CD8-positive, alpha-beta memory T cell (primary cell): ENCODE results near the gene CHRNA4. TPM values are rescaled to one million over a fixed set of nuclear protein-coding genes. Genes with fewer than 3 reads are reported as not detected.

Experiments
- CTCF ChIA-PET: fragments of 350-600 bp; sonication (Branson Sonifier 250); formaldehyde crosslinking; loops from one replicate; lab custom pipeline; 2021; ENCODE audit warnings: antibody characterized with exemption; lab: Charles Lee
- POLR2A ChIA-PET: fragments of 350-600 bp; sonication (Branson Sonifier 250); formaldehyde crosslinking; loops from one replicate; lab custom pipeline; 2021; ENCODE audit warnings: antibody characterized with exemption; lab: Charles Lee
- DNase-seq, 5 donors: peaks; one replicate each; pipeline versions ENCODE4 v3.0.0 to v3.0.0-alpha.2; 2020 to 2022; ENCODE audit warnings: mixed read lengths in 1 of 5
- H3K27ac ChIP-seq: one replicate; pipeline ENCODE4 v1.7.0; 2013; ENCODE audit warnings: low read depth, mild to moderate bottlenecking, low read length, moderate library complexity
- H3K27me3 ChIP-seq: 2 replicates; pipeline ENCODE4 v1.7.0; 2013; ENCODE audit warnings: low read length, mild to moderate bottlenecking; ENCODE audit not compliant: insufficient read depth, poor library complexity, severe bottlenecking
- H3K36me3 ChIP-seq: 2 replicates; pipeline ENCODE4 v1.7.0; 2013; ENCODE audit warnings: mild to moderate bottlenecking, low read length, moderate library complexity; ENCODE audit not compliant: insufficient read depth
- H3K4me1 ChIP-seq: 2 replicates; pipeline ENCODE4 v1.7.0; 2013; ENCODE audit warnings: mild to moderate bottlenecking, low read length, moderate library complexity; ENCODE audit not compliant: insufficient read depth
- H3K4me3 ChIP-seq: 2 replicates; pipeline ENCODE4 v1.7.0; 2013; ENCODE audit warnings: mild to moderate bottlenecking, low read length
- H3K9me3 ChIP-seq: 2 replicates; pipeline ENCODE4 v1.7.0; 2013; ENCODE audit warnings: mild to moderate bottlenecking, low read length
- H3K27ac Mint-ChIP-seq, 8 donors: one replicate each; pipeline ENCODE4 v1.8.0; 2020 to 2021; ENCODE audit warnings: mixed read lengths in 8 of 8, mild to moderate bottlenecking in 6 of 8, inconsistent platforms in 3 of 8, moderate library complexity in 3 of 8
- H3K27me3 Mint-ChIP-seq, 2 donors: one replicate each; pipeline ENCODE4 v1.8.0; 2020 to 2021; ENCODE audit warnings: mixed read lengths in 2 of 2, mild to moderate bottlenecking in 1 of 2, moderate library complexity in 1 of 2
- H3K36me3 Mint-ChIP-seq, 3 donors: one replicate each; pipeline ENCODE4 v1.8.0; 2020 to 2021; ENCODE audit warnings: mixed read lengths in 3 of 3, inconsistent platforms in 1 of 3, mild to moderate bottlenecking in 1 of 3
- H3K4me1 Mint-ChIP-seq, 3 donors: one replicate each; pipeline ENCODE4 v1.8.0; 2020 to 2021; ENCODE audit warnings: mixed read lengths in 3 of 3, inconsistent platforms in 1 of 3, mild to moderate bottlenecking in 1 of 3
- H3K4me3 Mint-ChIP-seq, 7 donors: one replicate each; pipeline ENCODE4 v1.8.0; 2020 to 2021; ENCODE audit warnings: mixed read lengths in 7 of 7, mild to moderate bottlenecking in 6 of 7, moderate library complexity in 4 of 7, inconsistent platforms in 2 of 7
- H3K9me3 Mint-ChIP-seq, 5 donors: one replicate each; pipeline ENCODE4 v1.8.0; 2020 to 2022; ENCODE audit warnings: mixed read lengths in 5 of 5, mild to moderate bottlenecking in 3 of 5, moderate library complexity in 2 of 5, inconsistent platforms in 1 of 5
- polyA plus RNA-seq: library from polyadenylated mRNA; unstranded; fragments of 300-500 nt; fragmentation: Illumina TruSeq; gene quantifications from one replicate; pipeline ENCODE4 v1.2.3, GENCODE V29; 2021
- total RNA-seq, 2 experiments: library from RNA; stranded (reverse); gene quantifications; one replicate each; pipeline ENCODE4 v1.2.3, GENCODE V29; 2021

The CHRNA4 gene
- total and polyA plus RNA-seq, 3 experiments from 2014 or later = not detected

DNA sequence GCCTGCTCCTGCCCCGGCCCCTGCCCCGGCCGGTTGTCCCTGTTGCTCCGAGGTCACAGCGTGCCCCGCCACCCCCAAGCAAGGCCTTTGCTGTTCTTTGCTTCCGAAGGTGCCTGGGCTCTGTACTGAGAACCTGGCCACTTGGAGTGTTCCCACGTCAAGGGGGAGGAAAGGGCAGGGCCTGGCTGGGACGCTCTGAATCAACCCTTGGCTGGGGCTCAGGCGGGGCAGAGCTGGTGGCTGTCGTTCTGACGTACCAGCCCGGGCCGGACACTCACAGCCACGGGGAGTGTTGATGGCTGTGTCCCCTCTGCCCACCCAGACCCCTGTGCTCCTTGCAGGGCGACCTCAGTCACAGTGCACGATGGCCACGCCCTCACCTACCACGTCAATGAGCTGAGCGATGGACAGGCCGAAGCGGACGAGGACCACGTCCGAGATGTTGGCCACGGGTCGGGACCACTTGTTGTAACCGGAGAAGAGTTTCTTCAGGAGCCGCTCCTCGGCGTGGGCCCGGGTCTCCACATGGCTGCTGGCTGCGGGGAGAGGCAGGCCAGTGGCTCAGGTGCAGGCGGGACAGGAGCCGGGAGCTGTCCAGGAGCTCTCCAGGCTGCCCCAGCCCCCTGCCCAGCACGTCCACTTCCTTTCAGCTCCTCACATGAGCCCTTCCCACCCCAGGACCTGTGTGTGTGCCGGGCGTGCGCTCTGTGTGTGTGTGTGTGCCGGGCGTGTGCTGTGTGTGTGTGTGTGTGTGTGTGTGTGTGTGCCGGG is 1.8 kb downstream of the CHRNA4 start:
- no peaks in the 10 kb centered on the region for H3K36me3 ChIP-seq
- H3K27me3 ChIP-seq = no peaks in the 10 kb centered on the region
- Mint-ChIP-seq H3K4me3 (no peak overlapping the region), H3K4me1 (peaks cover 0 to 7% (median 1%) of the 10 kb centered on the region in 3 donors), H3K27ac (peak overlapping the region in 1 of 8 donors; percentile 83), H3K36me3 (no peaks in the 10 kb centered on the region), H3K27me3 (peaks cover 9 to 16% of the 10 kb centered on the region in 2 donors), H3K9me3 (no peaks in the 10 kb centered on the region)
- H3K4me1 ChIP-seq = no peaks in the 10 kb centered on the region
- CTCF ChIA-PET = no interaction called here
- H3K9me3 ChIP-seq = no peaks in the 10 kb centered on the region
- no peak overlapping the region for H3K27ac ChIP-seq
- H3K4me3 ChIP-seq = no peak overlapping the region
- no peak for DNase-seq
- POLR2A ChIA-PET = no interaction called here

GRCh38 chr20:63357921-63358905 is 2.9 kb downstream of the CHRNA4 start:
- DNase-seq = no peak
- CTCF ChIA-PET = no interaction called here
- Histone ChIP-seq H3K4me1 (no peaks in the 10 kb centered on the region), H3K27me3 (no peaks in the 10 kb centered on the region), H3K27ac (no peak overlapping the region), H3K9me3 (no peaks in the 10 kb centered on the region), H3K36me3 (no peaks in the 10 kb centered on the region), H3K4me3 (no peak overlapping the region)
- no peak overlapping the region for H3K4me3 Mint-ChIP-seq
- no peaks in the 10 kb centered on the region for H3K36me3 Mint-ChIP-seq
- H3K27me3 Mint-ChIP-seq = peaks cover 9 to 16% of the 10 kb centered on the region in 2 donors
- H3K4me1 Mint-ChIP-seq = peaks cover 0 to 7% (median 1%) of the 10 kb centered on the region in 3 donors
- no peaks in the 10 kb centered on the region for H3K9me3 Mint-ChIP-seq
- POLR2A ChIA-PET = no interaction called here
- no peak overlapping the region for H3K27ac Mint-ChIP-seq

- ChIA-PET CTCF (no interaction called here), POLR2A (no interaction called here)
- Histone ChIP-seq H3K36me3 (no peaks in the 10 kb centered on the region), H3K27ac (no peak overlapping the region), H3K4me3 (no peak overlapping the region), H3K4me1 (no peaks in the 10 kb centered on the region), H3K9me3 (no peaks in the 10 kb centered on the region), H3K27me3 (no peaks in the 10 kb centered on the region)
- Mint-ChIP-seq H3K27ac (no peak overlapping the region), H3K9me3 (no peaks in the 10 kb centered on the region), H3K27me3 (peaks cover 8 to 9% of the 10 kb centered on the region in 2 donors), H3K4me3 (no peak overlapping the region), H3K36me3 (no peaks in the 10 kb centered on the region), H3K4me1 (no peaks in the 10 kb centered on the region)
- no peak for DNase-seq
Measured at GRCh38 chr20:63356931-63357879, 3.9 kb downstream of the CHRNA4 start.

- Histone ChIP-seq H3K9me3 (no peaks in the 10 kb centered on the region), H3K27me3 (no peaks in the 10 kb centered on the region), H3K27ac (no peak overlapping the region), H3K4me3 (no peak overlapping the region), H3K4me1 (no peaks in the 10 kb centered on the region), H3K36me3 (no peaks in the 10 kb centered on the region)
- CTCF ChIA-PET = no interaction called here
- Mint-ChIP-seq H3K4me1 (no peaks in the 10 kb centered on the region), H3K36me3 (no peaks in the 10 kb centered on the region), H3K9me3 (no peaks in the 10 kb centered on the region), H3K27ac (no peak overlapping the region), H3K4me3 (no peak overlapping the region), H3K27me3 (peaks cover 8 to 9% of the 10 kb centered on the region in 2 donors)
- POLR2A ChIA-PET = no interaction called here
- DNase-seq = no peak
Measured at GRCh38 chr20:63356511-63356910, 4.6 kb downstream of the CHRNA4 start.

DNA sequence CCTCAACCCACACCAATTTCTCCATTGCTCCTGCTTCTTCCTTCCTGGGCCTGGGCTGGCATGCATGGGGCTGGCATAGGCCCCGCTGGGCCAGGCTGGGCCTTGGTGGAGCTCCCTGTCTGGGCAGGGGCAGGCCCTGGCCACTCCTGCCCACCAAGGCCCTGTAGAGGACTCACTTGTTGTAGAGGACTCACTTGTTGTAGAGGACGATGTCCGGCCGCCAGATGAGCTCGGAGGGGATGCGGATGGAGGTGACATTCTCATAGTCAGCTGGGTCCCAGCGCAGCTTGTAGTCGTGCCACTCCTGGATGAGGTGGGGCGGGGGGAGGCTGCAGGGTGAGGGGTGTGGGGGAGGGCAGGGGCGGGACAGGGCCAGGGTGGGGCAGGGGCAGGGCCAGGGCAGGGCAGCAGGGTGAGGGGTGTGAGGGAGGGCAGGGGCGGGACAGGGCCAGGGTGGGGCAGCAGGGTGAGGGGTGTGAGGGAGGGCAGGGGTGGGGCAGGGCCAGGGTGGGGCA is 5.3 kb downstream of the CHRNA4 start:
- no peak overlapping the region for H3K27ac Mint-ChIP-seq
- H3K4me1 Mint-ChIP-seq = no peaks in the 10 kb centered on the region
- Histone ChIP-seq H3K9me3 (no peaks in the 10 kb centered on the region), H3K27me3 (no peaks in the 10 kb centered on the region), H3K4me3 (no peak overlapping the region), H3K4me1 (no peaks in the 10 kb centered on the region), H3K36me3 (no peaks in the 10 kb centered on the region), H3K27ac (no peak overlapping the region)
- peaks cover 8 to 9% of the 10 kb centered on the region in 2 donors for H3K27me3 Mint-ChIP-seq
- H3K36me3 Mint-ChIP-seq = no peaks in the 10 kb centered on the region
- ChIA-PET CTCF (no interaction called here), POLR2A (no interaction called here)
- H3K4me3 Mint-ChIP-seq = no peak overlapping the region
- DNase-seq = no peak
- no peaks in the 10 kb centered on the region for H3K9me3 Mint-ChIP-seq

DNA sequence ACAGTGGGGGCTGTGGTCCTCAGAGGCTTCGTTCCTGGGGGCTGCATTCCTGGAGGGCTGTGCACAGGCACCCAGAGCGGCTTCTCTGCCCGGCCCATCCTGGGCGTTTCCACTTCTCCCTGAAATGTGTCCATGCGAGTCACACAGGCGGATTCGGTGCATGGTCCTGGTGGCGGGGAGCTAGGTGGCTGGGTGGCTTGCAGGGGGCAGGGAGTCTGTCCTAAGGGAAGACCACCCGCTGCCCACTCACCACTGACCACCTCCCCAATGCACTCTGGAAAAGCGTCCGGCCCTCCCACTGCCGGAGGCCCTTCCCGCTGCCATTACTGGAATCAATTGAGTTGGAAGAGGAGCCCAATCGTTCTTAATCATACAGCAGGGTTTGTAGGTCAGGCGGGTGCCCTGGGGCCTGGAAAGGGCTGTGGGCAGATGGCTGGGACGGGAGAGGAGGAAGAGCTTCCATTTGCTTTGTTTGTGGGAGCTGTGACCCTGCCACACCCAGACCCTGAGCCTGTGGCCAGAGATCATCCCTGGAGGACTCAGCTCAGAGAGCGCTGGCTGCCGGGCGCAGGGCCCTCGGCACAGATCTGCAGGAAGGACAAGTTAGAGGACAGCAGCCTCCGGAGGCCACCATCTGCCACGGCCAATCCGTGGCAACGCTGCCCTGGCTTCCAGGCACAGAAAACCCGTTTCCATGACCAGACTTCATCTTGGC is 6.4 kb downstream of the CHRNA4 start:
- no peaks in the 10 kb centered on the region for H3K4me1 Mint-ChIP-seq
- CTCF ChIA-PET = no interaction called here
- H3K36me3 ChIP-seq = no peaks in the 10 kb centered on the region
- no peaks in the 10 kb centered on the region for H3K9me3 ChIP-seq
- no peak for DNase-seq
- POLR2A ChIA-PET = no interaction called here
- H3K27ac ChIP-seq = no peak overlapping the region
- peaks cover 6 to 8% of the 10 kb centered on the region in 2 donors for H3K27me3 Mint-ChIP-seq
- no peak overlapping the region for H3K27ac Mint-ChIP-seq
- H3K4me3 ChIP-seq = no peak overlapping the region
- no peaks in the 10 kb centered on the region for H3K36me3 Mint-ChIP-seq
- H3K4me3 Mint-ChIP-seq = no peak overlapping the region
- H3K27me3 ChIP-seq = no peaks in the 10 kb centered on the region
- no peaks in the 10 kb centered on the region for H3K4me1 ChIP-seq
- H3K9me3 Mint-ChIP-seq = no peaks in the 10 kb centered on the region

GRCh38 chr20:63352811-63353221 is 8.3 kb downstream of the CHRNA4 start:
- H3K27ac Mint-ChIP-seq = no peak overlapping the region
- no peaks in the 10 kb centered on the region for H3K4me1 Mint-ChIP-seq
- H3K4me3 Mint-ChIP-seq = no peak overlapping the region
- no peaks in the 10 kb centered on the region for H3K4me1 ChIP-seq
- no peaks in the 10 kb centered on the region for H3K36me3 ChIP-seq
- DNase-seq = no peak
- no peaks in the 10 kb centered on the region for H3K9me3 Mint-ChIP-seq
- no peak overlapping the region for H3K4me3 ChIP-seq
- H3K27me3 Mint-ChIP-seq = peaks cover 2 to 4% of the 10 kb centered on the region in 2 donors
- ChIA-PET CTCF (no interaction called here), POLR2A (no interaction called here)
- no peaks in the 10 kb centered on the region for H3K27me3 ChIP-seq
- H3K9me3 ChIP-seq = no peaks in the 10 kb centered on the region
- H3K27ac ChIP-seq = no peak overlapping the region
- H3K36me3 Mint-ChIP-seq = no peaks in the 10 kb centered on the region
